Stimulated activated CD4-positive, alpha-beta T cell treated with anti-CD3 and anti-CD28 coated beads, Interleukin-1b, Interleukin-23, amount 100 ng/mL, for 24 hours (primary cell): ENCODE measurements around the gene PNPLA4.

ENCODE experiments used
- DNase-seq, 4 experiments: peaks; one replicate each; pipeline ENCODE4 v3.0.0-alpha.2; 2020; ENCODE audit warnings: low read depth in 4 of 4, low spot score in 1 of 4

Gene PNPLA4

GRCh38 chrX:7872042-7872441 is 55.2 kb downstream of the PNPLA4 start:
- no peak for DNase-seq

GRCh38 chrX:7852166-7852565 is 75.0 kb downstream of the PNPLA4 start:
- DNase-seq, result no peak
